Measurements from ENCODE around the gene GPHN.

DNA sequence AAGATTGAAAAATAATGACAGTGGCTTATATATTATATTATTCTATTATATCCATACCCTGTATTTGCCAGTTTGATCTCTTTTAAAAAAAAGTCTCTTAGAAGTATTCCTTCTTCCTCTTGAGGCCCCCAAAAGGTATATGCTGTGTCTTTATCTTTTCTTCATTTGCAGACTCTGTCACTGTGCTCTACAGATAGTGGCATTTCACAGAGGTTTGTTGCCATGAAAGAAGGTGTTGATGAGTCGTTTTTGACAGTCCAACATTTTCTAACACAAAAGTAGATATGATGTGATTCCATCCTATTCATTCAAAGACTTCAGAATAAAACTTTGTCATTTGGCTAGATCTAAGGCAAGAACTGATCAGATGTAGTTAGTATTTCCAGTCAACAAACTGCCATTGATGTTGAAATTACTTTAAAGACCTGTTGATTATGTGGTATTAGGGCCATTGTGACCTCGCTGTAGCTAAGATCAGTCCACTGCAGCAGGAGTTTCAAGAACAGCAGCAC, 22.0 kb upstream of the GPHN start, which contains the start of gene CCDC196:
- TF ChIP-seq, protein P1, sequence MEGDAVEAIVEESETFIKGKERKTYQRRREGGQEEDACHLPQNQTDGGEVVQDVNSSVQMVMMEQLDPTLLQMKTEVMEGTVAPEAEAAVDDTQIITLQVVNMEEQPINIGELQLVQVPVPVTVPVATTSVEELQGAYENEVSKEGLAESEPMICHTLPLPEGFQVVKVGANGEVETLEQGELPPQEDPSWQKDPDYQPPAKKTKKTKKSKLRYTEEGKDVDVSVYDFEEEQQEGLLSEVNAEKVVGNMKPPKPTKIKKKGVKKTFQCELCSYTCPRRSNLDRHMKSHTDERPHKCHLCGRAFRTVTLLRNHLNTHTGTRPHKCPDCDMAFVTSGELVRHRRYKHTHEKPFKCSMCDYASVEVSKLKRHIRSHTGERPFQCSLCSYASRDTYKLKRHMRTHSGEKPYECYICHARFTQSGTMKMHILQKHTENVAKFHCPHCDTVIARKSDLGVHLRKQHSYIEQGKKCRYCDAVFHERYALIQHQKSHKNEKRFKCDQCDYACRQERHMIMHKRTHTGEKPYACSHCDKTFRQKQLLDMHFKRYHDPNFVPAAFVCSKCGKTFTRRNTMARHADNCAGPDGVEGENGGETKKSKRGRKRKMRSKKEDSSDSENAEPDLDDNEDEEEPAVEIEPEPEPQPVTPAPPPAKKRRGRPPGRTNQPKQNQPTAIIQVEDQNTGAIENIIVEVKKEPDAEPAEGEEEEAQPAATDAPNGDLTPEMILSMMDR (IDR thresholded peaks at IDR 0.05) = no peak
- TF ChIP-seq POLR2A (IDR thresholded peaks at IDR 0.05) = no peak
